ENCODE measurements around the gene RAMP2.
"Not testable (repeated sequence)": the region's sequence is repeated elsewhere in the genome, so short reads cannot be mapped to it uniquely, and the experiment has no call there.

RAMP2 gene

GRCh38 chr17:42754782-42755181, 6.2 kb upstream of the RAMP2 start:
- no peaks in the 10 kb centered on the region for H3K9me3 ChIP-seq (ENCODE audit: control insufficient read depth, low read length)
- no peak overlapping the region for H2AFZ ChIP-seq
- no peak overlapping the region for H3K4me2 ChIP-seq (ENCODE audit: low read length)
- TF ChIP-seq CTCF (IDR thresholded peaks at IDR 0.05): no peak
- H3K27me3 ChIP-seq (ENCODE audit: control insufficient read depth, insufficient read depth, low read length): no peaks in the 10 kb centered on the region
- H3K4me3 ChIP-seq (ENCODE audit: low read depth, low read length): no peak overlapping the region
- no peaks in the 10 kb centered on the region for H3K4me1 ChIP-seq
- H3K36me3 ChIP-seq (ENCODE audit: control insufficient read depth, insufficient read depth, low read length): no peaks in the 10 kb centered on the region
- H3K9ac ChIP-seq: no peak overlapping the region
- no peak overlapping the region for H3K27ac ChIP-seq
- no peaks in the 10 kb centered on the region for H3K79me2 ChIP-seq

- no peaks in the 10 kb centered on the region for H3K9me3 ChIP-seq (ENCODE audit: control insufficient read depth, low read length)
- H2AFZ ChIP-seq: peak overlapping the region; percentile 97
- H3K27ac ChIP-seq: no peak overlapping the region
- H3K27me3 ChIP-seq (ENCODE audit: control insufficient read depth, insufficient read depth, low read length): no peaks in the 10 kb centered on the region
- H3K4me2 ChIP-seq (ENCODE audit: low read length): peak overlapping the region; percentile 76
- H3K36me3 ChIP-seq (ENCODE audit: control insufficient read depth, insufficient read depth, low read length): no peaks in the 10 kb centered on the region
- H3K4me3 ChIP-seq (ENCODE audit: low read depth, low read length): peak overlapping the region; percentile 30
- TF ChIP-seq CTCF (IDR thresholded peaks at IDR 0.05): no peak
- H3K9ac ChIP-seq: no peak overlapping the region
- H3K4me1 ChIP-seq: no peaks in the 10 kb centered on the region
- H3K79me2 ChIP-seq: no peaks in the 10 kb centered on the region
These were observed 910 bp upstream of the RAMP2 start for GRCh38 chr17:42759982-42760651.

- Histone ChIP-seq H3K36me3 (ENCODE audit: control insufficient read depth, insufficient read depth, low read length) (no peaks in the 10 kb centered on the region), H3K9me3 (ENCODE audit: control insufficient read depth, low read length) (no peaks in the 10 kb centered on the region), H3K4me1 (no peaks in the 10 kb centered on the region), H3K4me3 (ENCODE audit: low read depth, low read length) (peak overlapping the region; percentile 30), H3K27me3 (ENCODE audit: control insufficient read depth, insufficient read depth, low read length) (no peaks in the 10 kb centered on the region), H2AFZ (peak overlapping the region; percentile 97), H3K9ac (no peak overlapping the region), H3K4me2 (ENCODE audit: low read length) (peak overlapping the region; percentile 76), H3K79me2 (no peaks in the 10 kb centered on the region), H3K27ac (peak overlapping the region; percentile 53)
- no peak for TF ChIP-seq CTCF (IDR thresholded peaks at IDR 0.05)
These were observed 611 bp downstream of the RAMP2 start for GRCh38 chr17:42761638-42762037.

- TF ChIP-seq CTCF (IDR thresholded peaks at IDR 0.05): no peak
- H3K36me3 ChIP-seq (ENCODE audit: control insufficient read depth, insufficient read depth, low read length): no peaks in the 10 kb centered on the region
These were observed 5.1 kb downstream of the RAMP2 start for GRCh38 chr17:42766124-42766523.

GRCh38 chr17:42767512-42767911, 6.5 kb downstream of the RAMP2 start:
- no peak overlapping the region for H3K4me3 ChIP-seq (ENCODE audit: low read depth, low read length)
- H3K4me2 ChIP-seq (ENCODE audit: low read length): no peak overlapping the region
- no peaks in the 10 kb centered on the region for H3K27me3 ChIP-seq (ENCODE audit: control insufficient read depth, insufficient read depth, low read length)
- H3K9ac ChIP-seq: no peak overlapping the region
- H3K9me3 ChIP-seq (ENCODE audit: control insufficient read depth, low read length): no peaks in the 10 kb centered on the region
- H3K79me2 ChIP-seq: no peaks in the 10 kb centered on the region
- TF ChIP-seq CTCF (IDR thresholded peaks at IDR 0.05): no peak
- no peaks in the 10 kb centered on the region for H3K36me3 ChIP-seq (ENCODE audit: control insufficient read depth, insufficient read depth, low read length)
- no peak overlapping the region for H2AFZ ChIP-seq
- H3K4me1 ChIP-seq: no peaks in the 10 kb centered on the region
- H3K27ac ChIP-seq: no peak overlapping the region

More at GRCh38 chr17:42766124-42766523, 5.1 kb downstream of the RAMP2 start:
- Histone ChIP-seq H3K4me2 (ENCODE audit: low read length) (no peak overlapping the region), H3K9ac (no peak overlapping the region), H3K27ac (no peak overlapping the region), H3K4me3 (ENCODE audit: low read depth, low read length) (no peak overlapping the region), H2AFZ (no peak overlapping the region), H3K9me3 (ENCODE audit: control insufficient read depth, low read length) (no peaks in the 10 kb centered on the region), H3K27me3 (ENCODE audit: control insufficient read depth, insufficient read depth, low read length) (no peaks in the 10 kb centered on the region), H3K4me1 (no peaks in the 10 kb centered on the region), H3K79me2 (no peaks in the 10 kb centered on the region)

GRCh38 chr17:42768006-42768405, 7.0 kb downstream of the RAMP2 start:
- H3K27ac ChIP-seq; H2AFZ ChIP-seq; H3K4me1 ChIP-seq; H3K4me2 ChIP-seq (ENCODE audit: low read length); H3K9ac ChIP-seq; H3K27me3 ChIP-seq (ENCODE audit: control insufficient read depth, insufficient read depth, low read length); H3K36me3 ChIP-seq (ENCODE audit: control insufficient read depth, insufficient read depth, low read length); H3K4me3 ChIP-seq (ENCODE audit: low read depth, low read length); H3K79me2 ChIP-seq; H3K9me3 ChIP-seq (ENCODE audit: control insufficient read depth, low read length): not testable (repeated sequence)

GRCh38 chr17:42769964-42770363, 8.9 kb downstream of the RAMP2 start:
- H3K4me1 ChIP-seq; H3K9me3 ChIP-seq (ENCODE audit: control insufficient read depth, low read length); H3K9ac ChIP-seq; H3K4me2 ChIP-seq (ENCODE audit: low read length); H3K79me2 ChIP-seq; H3K27me3 ChIP-seq (ENCODE audit: control insufficient read depth, insufficient read depth, low read length); H3K27ac ChIP-seq; H3K36me3 ChIP-seq (ENCODE audit: control insufficient read depth, insufficient read depth, low read length); H2AFZ ChIP-seq; H3K4me3 ChIP-seq (ENCODE audit: low read depth, low read length): not testable (repeated sequence)
